T-helper 22 cell (primary cell): ENCODE measurements around the gene POLR3E.
"Not testable (repeated sequence)": the region's sequence is repeated elsewhere in the genome, so short reads cannot be mapped to it uniquely, and the experiment has no call there.

Experiments used
- DNase-seq: peaks from one replicate; pipeline ENCODE4 v3.0.0-alpha.2; 2020; ENCODE audit warnings: low read depth

Gene POLR3E

DNA sequence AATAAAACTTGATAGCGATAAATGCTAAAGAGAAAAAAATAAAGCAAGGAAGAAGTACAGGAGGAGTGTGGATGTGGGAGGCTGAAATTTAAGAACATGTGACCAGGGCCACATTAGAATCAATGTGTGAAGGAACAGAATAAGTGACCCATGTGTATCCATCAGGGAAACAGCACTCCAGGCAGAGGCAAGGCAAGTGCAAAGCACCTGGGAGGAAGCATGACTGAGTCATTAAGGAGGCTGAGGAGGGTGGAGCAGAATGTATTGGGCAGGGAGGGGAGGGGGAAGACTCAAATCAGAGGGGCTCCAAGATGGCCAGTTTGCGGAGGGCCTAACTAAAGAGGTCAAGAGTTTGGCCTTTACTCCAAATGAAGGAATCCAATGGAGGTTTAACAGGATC is 69.2 kb downstream of the POLR3E start:
- DNase-seq, result no peak

DNA sequence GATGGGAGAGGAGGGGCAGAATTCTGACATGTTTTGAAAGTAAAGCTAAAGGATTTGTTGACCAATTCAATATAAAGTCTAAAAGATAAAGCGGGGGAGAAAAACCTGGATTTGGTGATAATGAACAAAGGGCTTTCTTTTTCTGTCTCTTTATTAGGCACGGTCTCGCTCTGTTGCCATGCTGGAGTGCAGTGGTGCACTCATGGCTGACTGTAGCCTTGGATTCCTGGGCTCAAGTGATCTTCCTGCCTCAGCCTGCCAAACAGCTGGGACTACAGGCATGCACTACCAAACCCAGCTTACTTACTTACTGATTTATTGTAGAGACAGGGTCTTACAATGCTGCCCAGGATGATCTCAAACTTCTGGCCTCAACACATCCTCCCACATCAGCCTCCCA is 69.7 kb downstream of the POLR3E start:
- no peak for DNase-seq

DNA sequence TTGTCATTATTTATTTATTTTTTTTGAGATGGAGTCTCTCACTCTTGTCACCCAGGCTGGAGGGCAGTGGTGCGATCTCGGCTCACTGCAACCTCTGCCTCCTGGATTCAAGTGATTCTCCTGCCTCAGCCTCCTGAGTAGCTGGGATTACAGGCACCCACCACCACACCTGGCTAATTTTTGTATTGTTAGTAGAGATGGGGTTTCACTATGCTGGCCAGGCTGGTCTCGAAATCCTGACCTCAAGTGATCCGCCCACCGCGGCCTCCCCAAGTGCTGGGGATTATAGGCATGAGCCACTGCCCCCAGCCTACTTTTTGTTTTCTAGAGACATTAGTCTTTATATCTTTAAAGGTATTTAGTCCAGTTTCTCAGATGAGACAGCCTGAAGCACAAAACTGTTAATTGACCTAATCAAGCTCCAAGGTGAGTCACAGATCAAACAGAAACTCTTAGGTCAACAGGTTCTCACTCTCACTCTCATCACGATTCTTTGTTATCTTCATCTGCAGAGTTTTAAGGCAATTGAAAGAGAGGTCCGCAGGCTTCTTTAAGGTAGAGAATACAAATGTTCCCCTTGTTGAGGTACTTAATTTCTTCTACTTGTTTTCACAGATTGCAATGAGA is 71.1 kb downstream of the POLR3E start:
- not testable (repeated sequence) for DNase-seq

- DNase-seq, result no peak
Measured at GRCh38 chr16:22369221-22369811, 72.1 kb downstream of the POLR3E start.

- no peak for DNase-seq
Measured at GRCh38 chr16:22370038-22370820, 73.0 kb downstream of the POLR3E start.

GRCh38 chr16:22372882-22373661 is 75.9 kb downstream of the POLR3E start:
- no peak for DNase-seq

DNA sequence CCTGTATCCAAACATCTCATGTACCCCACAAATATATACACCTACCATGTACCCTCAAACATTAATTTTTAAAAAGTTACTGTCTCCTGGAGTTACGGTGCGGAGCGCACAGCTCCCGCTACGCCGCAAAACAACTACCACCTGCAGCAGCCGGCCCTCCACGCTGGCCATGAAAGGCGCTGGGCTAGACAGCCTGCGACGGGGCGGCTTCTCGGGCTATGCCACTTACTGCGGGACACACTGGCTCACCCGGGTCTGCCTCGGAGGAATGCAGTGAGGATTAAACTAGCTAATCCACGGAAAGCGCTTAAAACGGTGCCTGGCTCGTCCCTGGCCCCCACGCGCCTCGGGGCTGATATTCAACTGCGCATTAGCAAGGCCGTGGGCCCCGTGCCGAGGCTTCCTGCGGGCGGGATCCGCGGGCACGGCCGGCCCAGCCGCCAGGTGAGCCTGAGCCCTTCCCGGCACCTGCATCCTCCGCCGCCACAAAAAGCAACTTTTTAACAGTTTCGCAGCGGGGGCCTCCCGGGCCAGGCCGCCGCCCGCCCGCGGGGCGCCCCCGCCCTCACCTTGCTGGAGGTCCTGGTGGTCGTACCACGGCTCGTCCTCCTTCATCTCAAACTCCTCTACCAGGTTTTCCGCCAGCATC is 76.6 kb downstream of the POLR3E start:
- peak; percentile 17 for DNase-seq

DNA sequence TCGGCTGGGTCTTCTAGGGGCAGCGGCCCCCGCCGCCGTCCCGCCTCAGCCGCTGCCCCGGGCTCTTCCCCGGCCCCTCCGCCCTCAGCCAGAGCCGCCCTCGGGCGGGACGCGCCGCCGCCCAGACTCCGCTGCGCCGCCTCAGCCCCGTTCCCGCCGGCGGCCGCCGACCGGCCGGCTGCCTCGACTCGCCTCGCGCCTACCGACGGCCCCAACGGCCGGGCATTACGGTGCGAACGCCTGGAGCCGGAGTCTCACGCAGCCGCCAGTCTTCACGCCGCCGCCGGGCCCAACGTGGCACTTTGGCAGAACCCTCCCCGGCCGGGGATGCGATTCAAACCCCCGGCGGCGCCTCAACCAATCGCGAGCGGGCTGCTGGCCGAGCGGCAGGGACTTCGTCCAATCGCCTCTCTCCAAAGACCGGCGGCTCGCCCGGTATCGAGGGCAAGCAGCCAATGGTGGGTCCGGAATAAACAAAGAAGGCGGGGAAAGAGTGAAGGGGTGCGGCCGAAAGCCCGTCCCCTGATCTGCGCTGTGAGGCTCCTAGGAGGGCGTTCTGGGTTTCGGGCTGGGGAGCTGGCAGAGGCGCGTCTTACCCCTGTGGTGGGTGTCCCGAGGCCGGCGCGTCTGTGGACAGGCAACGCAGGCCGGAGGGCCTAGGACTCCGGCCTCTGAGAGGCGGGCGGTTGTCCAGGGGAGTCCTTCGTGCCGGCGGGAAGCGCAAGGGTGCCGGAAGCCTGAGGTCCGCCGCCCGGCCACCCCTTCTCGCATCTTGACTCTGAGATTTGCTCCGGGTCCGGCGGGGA is 77.3 kb downstream of the POLR3E start, which contains the start of gene CDR2:
CDR2 (minus strand) TSS at position 309 of the 806 bp plus-strand sequence. CDS start 310 bp downstream, outside the sequence.
- peak; percentile 97 for DNase-seq

- DNase-seq, result no peak
Measured at GRCh38 chr16:22375117-22375962, 78.1 kb downstream of the POLR3E start.

DNA sequence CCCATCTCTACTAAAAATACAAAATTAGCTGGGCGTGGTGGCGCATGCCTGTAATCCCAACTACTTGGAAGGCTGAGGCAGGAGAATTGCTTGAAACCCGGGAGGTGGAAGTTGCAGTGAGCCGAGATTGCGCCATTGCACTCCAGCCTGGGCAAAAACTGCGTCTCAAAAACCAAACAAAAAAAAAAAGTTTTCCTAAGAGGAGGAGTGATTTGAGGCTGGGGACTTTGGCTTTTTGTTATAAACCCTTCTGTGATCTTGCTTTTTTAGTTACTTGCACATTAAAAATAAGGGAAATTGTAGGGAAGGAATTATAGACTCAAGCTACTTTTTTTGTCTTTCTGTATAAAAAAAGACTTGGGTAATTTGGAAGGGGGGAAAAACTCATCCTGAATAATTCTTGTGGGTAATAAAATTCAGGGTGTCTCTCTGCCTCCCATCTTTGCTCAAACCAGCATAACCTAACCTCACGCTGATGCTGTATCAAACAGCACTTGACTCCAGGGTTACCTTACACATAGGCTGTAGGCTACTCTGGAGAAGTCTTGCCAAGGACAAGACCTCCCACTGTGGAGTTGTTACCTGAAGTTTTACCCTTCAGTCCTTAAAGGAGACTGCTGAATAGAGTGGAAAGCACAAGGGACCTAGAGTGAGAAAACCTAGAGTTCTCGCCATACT is 78.9 kb downstream of the POLR3E start:
- DNase-seq, result no peak

DNA sequence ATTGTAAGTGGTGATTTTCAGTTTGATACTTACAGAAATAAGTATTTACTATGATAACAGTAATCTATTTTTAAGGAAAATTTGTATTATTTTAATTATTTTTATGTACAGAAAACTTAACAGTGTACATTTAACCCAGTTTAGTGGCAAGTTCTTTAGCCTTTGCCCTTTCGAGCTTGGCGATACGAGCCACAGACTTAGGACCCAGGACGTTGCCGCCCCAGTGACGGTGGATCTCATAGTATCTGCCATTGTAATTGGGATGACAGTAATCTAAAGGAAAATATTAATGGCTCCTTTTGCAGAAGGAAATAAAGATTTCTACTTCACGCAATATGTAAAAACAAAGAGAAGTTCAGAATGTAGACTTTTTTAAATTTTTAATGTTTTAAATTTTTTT is 82.4 kb downstream of the POLR3E start:
- DNase-seq, result no peak

DNA sequence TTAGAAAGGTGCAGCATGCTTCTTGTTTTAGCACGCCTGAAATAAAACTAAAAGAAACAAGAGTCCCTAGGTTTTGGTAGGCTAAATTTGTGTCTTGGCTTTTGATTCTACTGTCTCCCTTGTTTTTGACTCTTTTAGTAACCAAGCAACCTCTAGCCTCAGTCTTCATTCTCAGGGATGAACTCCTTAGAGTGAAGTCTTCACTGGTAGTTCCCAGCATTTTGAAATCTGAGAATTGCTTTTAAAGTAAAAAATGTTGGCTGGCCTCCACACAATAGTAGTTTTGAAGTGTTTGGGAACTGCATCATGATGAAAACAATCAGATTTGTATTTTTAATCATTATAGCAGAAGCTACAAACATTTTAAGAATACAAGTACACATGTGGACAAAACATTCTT is 83.3 kb downstream of the POLR3E start:
- no peak for DNase-seq

DNA sequence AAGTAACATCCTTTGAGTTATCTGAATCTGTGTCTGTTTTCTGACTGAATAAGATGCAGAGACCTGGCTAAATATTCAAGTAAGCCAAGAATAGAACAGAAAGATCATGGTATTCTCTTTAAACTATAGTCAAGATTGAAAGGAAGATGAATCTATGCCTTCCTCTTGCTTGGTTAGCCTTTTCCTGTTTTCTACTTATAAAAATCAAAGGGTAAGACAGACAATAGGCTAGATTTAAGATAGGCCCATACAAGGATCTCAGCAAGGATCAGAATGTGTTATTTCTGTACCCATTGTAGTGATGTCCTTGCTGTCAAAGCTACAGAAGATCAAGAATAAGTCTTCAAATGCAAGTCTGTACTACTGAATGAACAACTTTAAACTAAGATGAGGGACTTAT is 84.2 kb downstream of the POLR3E start:
- DNase-seq, result no peak

GRCh38 chr16:22383827-22384226 is 86.6 kb downstream of the POLR3E start:
- DNase-seq, result no peak
